Astrocyte of the cerebellum (primary cell): ENCODE data around the gene ITIH6.
"Not testable (repeated sequence)": the region's sequence is repeated elsewhere in the genome, so short reads cannot be mapped to it uniquely, and the experiment has no call there.

Experiments
- DNase-seq: peaks from one replicate; pipeline ENCODE4 v3.0.0-alpha.2; 2011; ENCODE audit warnings: low read depth
- H3K4me3 ChIP-seq: 2 replicates; pipeline ENCODE4 v1.5.1; 2011; ENCODE audit warnings: mild to moderate bottlenecking, low read depth, low read length, moderate library complexity
- CTCF ChIP-seq: IDR thresholded peaks from 2 replicates; pipeline ENCODE4 v1.5.1; 2012; ENCODE audit warnings: low read length, low read depth, moderate library complexity, mild to moderate bottlenecking; ENCODE audit errors: missing control alignments
- in situ Hi-C: cut with HindIII; loops from 2 replicates; pipeline ENCODE4 v1.10.0; 2017; ENCODE audit warnings: low sequenced_read_pairs

ITIH6 gene

GRCh38 chrX:54786967-54787366 is 11.1 kb downstream of the ITIH6 start:
- no peak overlapping the region for H3K4me3 ChIP-seq
- no peak for TF ChIP-seq CTCF
- in situ Hi-C loops = no loop called here
- no peak for DNase-seq

DNA sequence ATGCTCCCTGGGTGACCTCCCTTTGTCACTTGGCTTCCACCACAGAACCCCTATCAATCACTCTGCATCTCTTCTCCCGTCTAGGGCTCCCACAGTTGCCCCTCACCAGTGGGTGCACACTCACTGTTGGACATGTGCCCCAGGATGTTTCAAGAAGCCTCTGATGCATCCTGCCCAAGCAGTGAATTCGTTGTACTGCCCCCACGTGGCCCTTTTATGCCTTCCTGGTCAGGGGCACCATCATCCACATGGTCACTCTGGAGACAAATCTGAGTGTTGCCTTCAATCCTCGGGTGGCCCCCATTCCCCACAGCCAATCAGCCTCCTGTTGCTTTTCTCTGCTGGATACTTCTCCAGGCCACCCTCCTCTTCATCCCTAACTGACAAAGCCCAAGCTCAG is 12.2 kb downstream of the ITIH6 start:
- H3K4me3 ChIP-seq = no peak overlapping the region
- TF ChIP-seq CTCF = no peak
- DNase-seq = no peak
- in situ Hi-C loops = no loop called here

DNA sequence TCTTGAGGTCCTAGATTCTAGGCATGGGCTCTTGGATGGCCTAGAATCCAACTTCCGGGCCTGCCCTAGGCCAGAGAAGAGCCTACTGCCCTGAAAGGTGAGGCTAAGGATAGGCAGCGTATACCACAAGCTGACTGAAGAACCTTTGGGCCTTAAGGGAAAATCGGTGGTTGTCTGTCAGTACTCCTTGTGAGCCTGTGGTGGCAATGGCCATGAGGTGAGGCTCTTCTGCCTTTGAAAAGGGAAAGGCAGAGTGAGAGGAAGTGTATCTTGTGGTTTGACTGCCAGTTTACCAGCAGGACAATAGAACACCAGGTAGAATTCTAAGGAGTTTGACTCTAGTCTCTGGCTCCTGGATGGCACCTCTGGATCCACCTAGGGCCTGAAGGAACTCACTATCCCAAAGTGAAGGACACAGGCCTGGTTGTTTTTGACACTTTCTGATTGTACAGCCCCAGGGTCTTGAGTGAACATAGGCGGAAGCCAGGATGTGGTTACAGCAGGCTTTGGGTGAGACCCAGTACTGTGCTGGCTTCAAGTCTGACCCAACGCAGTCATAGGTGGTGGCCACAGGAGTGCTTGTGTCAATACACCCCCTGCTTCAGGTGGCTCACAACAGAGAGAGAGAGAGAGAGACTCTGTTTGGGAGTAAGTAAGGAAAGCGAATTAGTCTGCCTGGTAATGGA is 20.9 kb downstream of the ITIH6 start:
- DNase-seq = no peak
- in situ Hi-C loops = no loop called here
- H3K4me3 ChIP-seq = no peak overlapping the region
- no peak for TF ChIP-seq CTCF

GRCh38 chrX:54776061-54776460 is 22.0 kb downstream of the ITIH6 start:
- no peak for DNase-seq
- H3K4me3 ChIP-seq = no peak overlapping the region
- no peak for TF ChIP-seq CTCF
- in situ Hi-C loops = no loop called here

DNA sequence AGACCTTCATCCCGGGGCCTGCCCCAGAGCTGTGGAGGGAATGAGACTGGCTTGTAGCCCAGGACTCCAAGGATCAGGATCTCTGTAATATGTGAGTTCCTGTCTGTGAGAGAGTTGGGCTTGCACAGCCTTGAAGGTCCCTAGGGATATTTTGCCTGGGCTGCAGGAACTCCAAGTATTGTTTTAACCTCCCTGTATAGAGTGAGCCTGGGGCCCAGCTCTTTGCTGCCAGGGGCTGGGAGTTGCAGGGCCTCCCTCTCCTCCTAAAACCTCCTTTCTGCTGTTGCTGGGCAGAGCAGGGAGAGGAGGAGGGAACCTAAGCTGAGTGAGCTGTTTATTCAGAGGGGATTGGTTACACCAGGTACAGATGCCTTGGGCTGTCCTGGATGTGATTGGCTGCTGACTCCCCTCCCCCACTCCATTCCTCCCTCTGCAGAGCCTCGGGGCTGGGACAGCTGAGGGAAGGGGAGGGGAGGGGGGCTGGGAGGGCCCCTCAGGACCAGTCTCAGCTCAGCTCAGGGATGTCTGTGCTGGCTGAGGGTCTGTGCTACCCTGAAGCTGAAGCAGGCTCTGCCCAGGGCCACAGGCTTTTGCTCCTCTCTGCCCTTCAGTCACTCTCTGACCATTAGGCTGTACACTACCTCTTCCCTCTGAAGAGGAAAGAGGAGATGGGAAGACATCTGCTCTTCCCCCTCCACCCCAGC is 23.5 kb downstream of the ITIH6 start:
- in situ Hi-C loops, DNase-seq, H3K4me3 ChIP-seq: not testable (repeated sequence)

DNA sequence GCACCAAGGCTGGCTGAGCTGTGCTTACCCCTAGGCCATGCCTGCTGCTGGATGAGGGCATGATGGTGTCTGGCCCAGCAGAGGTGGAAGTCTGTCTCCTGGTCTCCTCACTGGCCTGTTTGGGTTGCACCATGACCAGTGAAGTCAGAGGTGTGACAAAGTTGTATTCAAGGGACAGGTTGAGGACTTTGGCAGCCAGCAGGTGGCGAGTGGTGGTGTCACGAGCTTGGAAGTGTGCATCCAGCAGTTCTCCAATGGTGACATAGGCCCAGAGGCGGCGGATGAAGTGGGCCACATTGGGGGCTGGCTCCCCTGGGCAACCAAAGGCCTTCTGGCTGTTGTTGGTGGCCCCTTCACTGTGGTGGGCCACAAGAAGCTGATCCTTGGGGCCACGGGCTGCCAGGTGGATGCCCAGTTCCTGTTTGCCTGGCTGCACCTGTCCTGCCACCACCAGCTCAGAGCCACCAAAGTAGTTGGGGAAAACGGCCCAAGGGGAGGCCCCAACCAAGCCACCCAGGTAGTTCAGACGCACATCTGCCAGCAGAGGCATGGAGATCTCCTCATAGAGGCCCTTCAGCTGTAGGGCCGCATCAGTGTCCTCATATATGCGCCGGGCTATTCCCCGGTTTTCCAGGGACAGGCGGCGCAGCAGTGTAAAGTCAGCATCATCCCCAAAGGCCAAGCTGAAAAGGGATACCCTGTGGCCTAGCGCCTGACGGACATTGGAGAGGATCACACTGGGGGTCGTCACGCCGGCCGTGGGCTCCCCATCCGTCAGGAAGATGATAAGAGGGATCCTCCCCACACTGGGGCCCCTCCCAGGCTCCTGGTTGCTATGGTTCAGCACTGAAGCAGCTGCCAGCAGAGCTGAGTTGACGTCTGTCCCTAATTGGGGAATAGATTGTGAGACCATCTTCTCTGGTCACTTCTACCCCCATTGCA is 39.7 kb downstream of the ITIH6 start:
- no peak overlapping the region for H3K4me3 ChIP-seq
- TF ChIP-seq CTCF = no peak
- in situ Hi-C loops = no loop called here
- DNase-seq = no peak
